GM19438 (cell line): ENCODE data around the gene PDE4DIP.
"Not testable (repeated sequence)": the region's sequence is repeated elsewhere in the genome, so short reads cannot be mapped to it uniquely, and the experiment has no call there.

Experiments used
- ATAC-seq: cut with Tn5 transposase; IDR thresholded peaks from one replicate; pipeline ENCODE4 v1.9.1; 2021; ENCODE audit warnings: low read depth; ENCODE audit not compliant: unreplicated experiment

The PDE4DIP gene

GRCh38 chr1:148916222-148916621, 72.0 kb downstream of the PDE4DIP start:
- not testable (repeated sequence) for ATAC-seq

- ATAC-seq = not testable (repeated sequence)
Observed at GRCh38 chr1:148916695-148917348, 72.6 kb downstream of the PDE4DIP start.

- not testable (repeated sequence) for ATAC-seq
Observed at GRCh38 chr1:148918836-148919447, 74.7 kb downstream of the PDE4DIP start.

- ATAC-seq = not testable (repeated sequence)
Observed at GRCh38 chr1:148921047-148921446, 76.8 kb downstream of the PDE4DIP start.

GRCh38 chr1:148923798-148924197, 79.6 kb downstream of the PDE4DIP start:
- ATAC-seq = not testable (repeated sequence)

GRCh38 chr1:148927645-148928044, 83.4 kb downstream of the PDE4DIP start:
- ATAC-seq = not testable (repeated sequence)

GRCh38 chr1:148929253-148929652, 85.0 kb downstream of the PDE4DIP start:
- not testable (repeated sequence) for ATAC-seq

GRCh38 chr1:148935381-148936002, 91.3 kb downstream of the PDE4DIP start:
- ATAC-seq = not testable (repeated sequence)

- ATAC-seq = not testable (repeated sequence)
Observed at GRCh38 chr1:148942906-148943305, 98.7 kb downstream of the PDE4DIP start.

GRCh38 chr1:148945130-148945529, 100.9 kb downstream of the PDE4DIP start:
- not testable (repeated sequence) for ATAC-seq

GRCh38 chr1:148948768-148949167, 104.5 kb downstream of the PDE4DIP start:
- not testable (repeated sequence) for ATAC-seq

GRCh38 chr1:148951336-148952227, 107.4 kb downstream of the PDE4DIP start:
- ATAC-seq = peak; percentile 67

- peak; percentile 63 for ATAC-seq
Observed at GRCh38 chr1:148952253-148952937, 108.2 kb downstream of the PDE4DIP start.

GRCh38 chr1:148952938-148953616, 108.8 kb downstream of the PDE4DIP start:
- ATAC-seq = peak; percentile 9

- ATAC-seq = not testable (repeated sequence)
Observed at GRCh38 chr1:148953730-148954129, 109.5 kb downstream of the PDE4DIP start.

GRCh38 chr1:148958343-148958742, 114.1 kb downstream of the PDE4DIP start:
- ATAC-seq = not testable (repeated sequence)

- not testable (repeated sequence) for ATAC-seq
Observed at GRCh38 chr1:148960212-148961000, 116.2 kb downstream of the PDE4DIP start.

GRCh38 chr1:148962127-148962857, 118.1 kb downstream of the PDE4DIP start:
- not testable (repeated sequence) for ATAC-seq
